Hematopoietic multipotent progenitor cell treated with erythropoietin and hydrocortisone succinate and interleukin-3 and kit ligand, for 6 days (in vitro differentiated cells): ENCODE measurements around the gene ZNF385B.

Experiments used
- DNase-seq: peaks from one replicate; pipeline ENCODE4 v3.0.0-alpha.2; 2015

Gene ZNF385B

GRCh38 chr2:179622112-179622511 is 239.3 kb downstream of the ZNF385B start:
- DNase-seq, result no peak

DNA sequence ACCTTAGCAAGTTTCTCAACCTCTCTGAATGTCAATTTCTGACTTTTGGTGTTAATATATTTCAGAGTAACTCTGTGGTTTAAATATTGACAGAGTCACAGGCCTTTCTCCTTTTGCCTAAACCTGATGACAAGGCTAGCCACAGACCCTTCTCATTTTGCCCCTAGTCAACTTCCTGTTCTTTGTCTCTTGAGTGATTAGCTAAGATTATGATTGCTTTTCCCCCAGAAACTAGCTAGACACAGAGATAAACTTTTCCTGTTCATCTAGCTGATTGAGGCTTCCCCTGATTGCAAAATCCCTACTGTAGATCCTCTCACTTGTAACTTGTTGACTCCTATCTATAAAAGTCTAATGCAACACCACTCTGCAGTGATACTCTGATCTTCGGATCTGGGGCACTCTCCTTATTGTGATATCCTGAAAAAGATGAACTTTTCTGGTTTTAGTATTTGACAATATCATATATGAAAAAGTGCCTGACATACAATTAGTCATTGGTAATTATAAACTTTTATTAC is 241.4 kb downstream of the ZNF385B start:
- no peak for DNase-seq

GRCh38 chr2:179614121-179614520 is 247.3 kb downstream of the ZNF385B start:
- DNase-seq, result no peak

DNA sequence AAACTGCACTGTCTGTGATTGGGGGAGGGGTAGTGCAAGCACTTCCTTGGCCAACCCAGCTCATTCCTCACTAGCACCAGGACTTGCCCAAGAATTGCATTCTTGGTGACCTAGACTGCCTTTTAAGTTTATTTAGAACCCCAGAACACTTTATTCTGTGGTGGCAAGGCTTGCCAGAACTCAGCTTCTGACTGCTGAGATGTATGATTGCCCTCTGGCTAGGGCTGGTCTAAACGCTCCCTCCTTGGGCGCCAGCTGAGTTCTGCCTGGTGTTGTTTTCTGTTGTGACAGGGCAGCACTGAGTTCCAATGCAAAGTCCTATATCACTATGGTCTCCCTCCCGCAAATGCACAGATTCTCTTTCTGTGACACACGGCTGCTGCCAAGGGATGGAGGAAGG is 247.7 kb downstream of the ZNF385B start:
- DNase-seq, result no peak

GRCh38 chr2:179613299-179613651 is 248.1 kb downstream of the ZNF385B start:
- DNase-seq, result no peak

GRCh38 chr2:179612591-179613298 is 248.7 kb downstream of the ZNF385B start:
- no peak for DNase-seq

GRCh38 chr2:179612108-179612507 is 249.3 kb downstream of the ZNF385B start:
- no peak for DNase-seq

DNA sequence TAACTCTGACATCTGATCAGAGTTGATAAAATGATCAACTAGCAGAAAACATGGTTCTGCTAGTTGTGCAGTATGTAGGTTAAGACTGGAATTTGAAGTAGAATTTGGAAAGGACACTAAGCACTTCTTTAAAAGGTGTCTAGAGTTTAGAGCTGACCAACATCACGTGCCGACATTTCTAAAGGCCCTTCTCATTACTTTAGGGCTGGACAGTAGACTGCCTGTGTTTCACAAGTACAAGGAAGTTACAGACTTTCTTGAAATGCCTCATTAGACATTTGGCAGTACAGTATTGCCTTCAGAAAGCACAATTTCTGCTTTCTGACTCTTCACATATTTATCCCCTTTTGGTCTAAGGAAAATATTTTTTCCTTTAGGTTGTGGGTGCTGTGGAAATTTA is 255.3 kb downstream of the ZNF385B start:
- no peak for DNase-seq

- DNase-seq, result no peak
Observed at GRCh38 chr2:179605341-179605740, 256.1 kb downstream of the ZNF385B start.

DNA sequence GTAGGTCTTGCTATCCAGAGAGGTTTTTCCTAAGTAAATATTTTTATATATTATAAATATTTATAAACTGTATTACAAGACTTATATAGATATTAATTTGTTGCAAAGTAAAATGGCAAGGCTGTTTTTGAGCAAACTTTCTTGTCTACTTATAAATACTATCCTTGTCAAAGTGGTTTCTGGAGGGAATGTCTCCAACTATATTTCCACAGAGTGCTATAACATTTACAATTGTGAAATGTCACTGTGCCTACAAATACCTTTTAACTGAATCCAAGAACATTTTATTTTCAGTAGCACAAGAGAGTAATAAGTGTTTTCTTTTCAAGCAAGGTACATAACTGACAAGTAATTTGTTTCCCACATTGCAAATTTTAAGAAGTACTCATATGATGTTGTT is 256.8 kb downstream of the ZNF385B start:
- DNase-seq, result no peak

DNA sequence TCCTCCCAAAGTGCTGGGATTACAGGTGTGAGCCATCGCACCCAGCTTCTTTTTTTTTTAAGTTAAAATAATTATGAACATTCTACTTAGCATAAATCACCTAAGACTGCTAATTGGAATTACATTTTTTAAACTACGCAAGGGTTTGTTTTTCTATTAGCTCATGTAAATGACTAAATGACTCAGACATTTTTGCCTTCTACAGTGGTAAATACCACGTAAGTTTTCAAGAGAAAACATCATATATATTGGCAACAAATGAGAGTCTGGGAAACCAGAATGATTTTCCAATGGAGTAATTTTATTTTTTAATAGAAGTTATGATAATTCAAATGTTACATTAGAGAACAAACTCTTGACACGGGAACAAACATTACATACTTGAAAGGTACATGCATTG is 259.0 kb downstream of the ZNF385B start:
- DNase-seq, result no peak

- no peak for DNase-seq
Observed at GRCh38 chr2:179596018-179596417, 265.4 kb downstream of the ZNF385B start.

DNA sequence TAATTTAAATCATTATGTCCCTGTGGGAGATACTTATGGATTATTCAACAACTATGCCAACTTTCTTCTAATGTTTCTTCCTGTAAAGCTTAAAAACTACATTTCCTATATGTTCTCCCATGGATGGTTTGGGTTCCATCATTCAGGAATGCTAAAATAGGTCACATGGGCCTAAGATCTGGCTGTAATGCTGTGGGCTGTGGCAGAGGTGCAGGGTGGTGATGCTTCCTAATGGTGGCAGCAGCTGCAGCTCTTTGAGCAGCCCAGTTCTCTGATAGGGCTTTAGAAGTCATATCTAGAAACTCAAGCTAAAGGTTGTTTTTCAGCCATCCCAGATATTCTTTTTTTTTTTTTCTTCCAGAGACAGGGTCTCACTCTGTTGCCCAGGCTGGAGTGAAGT is 266.1 kb downstream of the ZNF385B start:
- no peak for DNase-seq

DNA sequence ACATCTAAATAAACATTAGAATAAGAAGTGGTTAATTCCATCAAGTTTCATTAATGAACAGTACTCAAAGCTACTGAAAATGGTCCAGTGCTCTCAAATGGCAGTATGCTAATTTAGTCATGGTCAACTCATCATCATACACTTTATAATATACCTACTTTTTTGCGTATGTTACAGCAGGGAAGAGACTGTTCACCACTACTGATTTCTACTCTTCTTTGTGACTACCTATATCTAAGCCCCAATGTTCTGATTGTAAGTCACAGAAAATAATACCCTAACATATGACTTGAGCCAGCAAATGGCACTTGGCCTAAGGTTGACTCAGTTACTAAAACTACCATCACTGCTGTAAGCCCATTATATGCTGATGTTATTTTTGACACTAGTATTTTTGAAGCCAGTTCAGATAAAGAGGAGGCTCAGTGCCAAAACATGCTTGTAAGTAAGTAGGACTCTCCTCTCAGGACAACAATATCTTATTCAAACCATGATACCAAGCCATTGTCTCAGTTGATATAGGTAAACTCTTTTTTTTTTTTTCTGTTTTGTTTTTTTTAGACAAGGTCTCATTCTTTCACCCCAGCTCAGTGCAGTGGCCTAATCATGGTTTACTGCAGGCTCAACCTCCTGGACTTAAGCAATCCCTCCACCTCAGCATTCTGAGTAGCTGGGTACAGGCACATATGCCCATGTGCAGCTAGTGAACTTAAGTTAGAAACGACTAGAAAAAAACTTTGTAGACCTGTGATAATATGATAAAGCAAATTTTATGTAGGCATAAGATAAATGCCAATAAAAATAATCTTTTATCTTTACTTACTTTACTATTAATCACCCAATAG is 266.9 kb downstream of the ZNF385B start:
- no peak for DNase-seq

GRCh38 chr2:179593323-179593722 is 268.1 kb downstream of the ZNF385B start:
- DNase-seq, result no peak

GRCh38 chr2:179592167-179592936 is 269.1 kb downstream of the ZNF385B start:
- DNase-seq, result no peak

DNA sequence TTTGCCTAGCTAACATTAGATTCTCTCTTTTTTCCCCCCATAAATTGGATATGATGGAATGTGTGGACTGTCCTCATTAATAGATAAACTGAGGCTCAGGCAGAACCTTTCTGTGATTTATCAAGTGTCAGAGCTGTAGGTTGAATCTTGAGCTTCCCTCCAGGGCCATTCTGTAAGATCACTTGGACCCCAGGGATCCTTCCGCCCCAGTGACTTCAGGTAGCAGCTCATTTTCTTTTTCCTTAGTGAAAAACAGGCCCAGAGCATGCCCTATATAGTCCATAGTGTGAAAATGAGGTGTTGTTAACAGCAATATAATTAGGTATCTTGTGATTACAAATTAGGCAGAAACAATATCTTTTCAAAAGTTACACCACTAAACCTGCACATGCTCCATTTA is 269.7 kb downstream of the ZNF385B start:
- no peak for DNase-seq

- no peak for DNase-seq
Observed at GRCh38 chr2:179588486-179589145, 272.8 kb downstream of the ZNF385B start.

DNA sequence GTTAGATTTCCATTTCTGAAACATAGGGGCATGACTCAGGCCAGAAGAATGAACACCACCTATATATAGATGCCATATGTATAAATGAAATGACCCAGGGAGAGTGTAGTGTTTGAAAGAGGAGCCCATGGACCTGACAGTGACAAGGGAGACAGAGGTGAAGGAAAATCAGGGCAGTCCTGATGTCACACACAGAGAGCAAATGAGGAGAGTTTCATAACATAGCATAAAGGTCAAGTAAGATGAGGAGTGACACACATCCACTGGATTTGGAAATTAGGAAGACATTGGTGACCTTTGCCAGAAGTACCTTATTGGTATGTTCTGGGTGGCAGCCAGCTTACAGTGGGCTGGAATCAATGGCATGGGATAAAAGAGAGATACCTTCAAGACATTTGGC is 276.7 kb downstream of the ZNF385B start:
- DNase-seq, result no peak

- DNase-seq, result no peak
Observed at GRCh38 chr2:179581605-179582004, 279.8 kb downstream of the ZNF385B start.

DNA sequence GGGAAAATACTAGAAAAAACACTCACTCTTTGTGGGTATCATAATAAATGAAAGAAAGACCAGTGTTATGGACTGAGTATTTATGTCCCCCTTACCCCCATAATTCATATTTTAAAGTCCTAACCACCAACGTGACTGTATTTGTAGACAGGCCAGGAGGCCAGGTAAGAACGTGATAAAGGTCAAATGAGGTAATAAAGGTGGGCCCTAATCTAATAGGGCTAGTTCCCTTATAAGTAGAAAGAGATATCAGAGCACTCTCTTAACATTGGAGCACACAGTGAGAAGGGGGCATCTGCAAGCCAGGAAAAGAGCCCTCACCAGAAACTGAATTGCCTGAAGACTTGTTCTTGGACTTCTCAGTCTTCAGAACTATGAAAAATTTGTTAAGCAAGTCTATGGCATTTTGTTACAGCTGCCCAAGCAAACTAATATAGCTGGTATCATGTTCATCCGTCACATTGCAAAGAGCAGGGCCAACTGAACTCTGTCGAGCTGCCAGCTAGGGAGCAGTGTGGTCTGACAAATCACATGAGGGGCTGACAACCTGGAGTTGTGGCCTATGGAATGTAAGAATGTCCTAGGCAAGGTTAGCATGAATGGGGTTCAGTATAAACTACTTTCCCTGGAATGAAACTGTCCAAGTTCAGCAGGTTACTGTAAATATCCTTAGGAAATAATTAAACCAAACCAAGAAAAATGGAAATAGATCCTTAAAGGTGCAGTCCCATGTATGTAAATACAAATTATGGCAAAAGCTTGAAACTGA is 280.9 kb downstream of the ZNF385B start:
- DNase-seq, result no peak

GRCh38 chr2:179579800-179580199 is 281.6 kb downstream of the ZNF385B start:
- no peak for DNase-seq
